Measurements from ENCODE around the gene FCHSD2. TPM values are rescaled to one million over a fixed set of nuclear protein-coding genes. Genes with fewer than 3 reads are reported as not detected.

Gene FCHSD2
- total and polyA plus RNA-seq, 2 of the 13 experiments (the other 11 are each of a cell fraction or from before 2014, with no cell fraction given): 20.5 to 24.8 TPM

DNA sequence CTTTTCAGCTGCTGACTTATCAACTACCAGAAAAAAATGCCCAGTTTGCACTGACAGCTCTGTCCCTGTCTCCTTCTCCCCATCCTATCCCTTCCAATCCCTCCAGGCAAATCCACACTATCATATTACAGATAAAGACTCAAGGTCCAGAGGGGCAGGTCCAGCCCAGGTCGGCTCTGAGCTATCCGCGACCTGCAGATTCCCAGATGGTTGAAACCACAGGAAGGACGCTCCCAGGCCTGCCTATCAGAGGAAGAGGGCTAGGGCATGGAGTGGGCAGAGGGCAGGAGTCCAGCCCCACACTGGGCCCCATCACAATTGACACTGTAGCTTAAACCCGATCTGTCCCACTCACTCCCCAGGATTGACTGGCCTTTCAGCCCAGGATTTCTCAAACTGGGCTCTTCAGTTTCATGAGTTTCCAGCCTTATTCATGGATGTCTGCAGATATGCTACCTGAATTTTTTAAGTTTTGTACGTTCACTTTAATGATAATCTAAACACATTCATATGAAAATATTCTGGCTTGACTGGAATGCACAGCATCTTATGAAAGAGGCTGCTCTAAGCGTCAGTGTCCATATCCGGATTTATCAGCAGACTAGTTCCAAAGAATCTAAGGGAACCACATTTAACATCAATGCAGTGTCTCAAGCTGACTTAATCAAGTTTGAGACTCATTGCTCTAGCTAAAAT, 16.4 kb upstream of the FCHSD2 start (continued):
- TF ChIP-seq ZNF660 (CRISPR knock-in tag; IDR thresholded peaks at IDR 0.05; ENCODE audit: borderline replicate concordance, low read depth): no peak
- peak; percentile 58; the same call in 1 of the 2 replicates for TF ChIP-seq ZNF350 (CRISPR knock-in tag; IDR thresholded peaks at IDR 0.05; ENCODE audit: borderline replicate concordance, low read depth)
- TF ChIP-seq ZNF607 (CRISPR knock-in tag; IDR thresholded peaks at IDR 0.05; ENCODE audit: borderline replicate concordance): no peak
- TF ChIP-seq, protein P1, sequence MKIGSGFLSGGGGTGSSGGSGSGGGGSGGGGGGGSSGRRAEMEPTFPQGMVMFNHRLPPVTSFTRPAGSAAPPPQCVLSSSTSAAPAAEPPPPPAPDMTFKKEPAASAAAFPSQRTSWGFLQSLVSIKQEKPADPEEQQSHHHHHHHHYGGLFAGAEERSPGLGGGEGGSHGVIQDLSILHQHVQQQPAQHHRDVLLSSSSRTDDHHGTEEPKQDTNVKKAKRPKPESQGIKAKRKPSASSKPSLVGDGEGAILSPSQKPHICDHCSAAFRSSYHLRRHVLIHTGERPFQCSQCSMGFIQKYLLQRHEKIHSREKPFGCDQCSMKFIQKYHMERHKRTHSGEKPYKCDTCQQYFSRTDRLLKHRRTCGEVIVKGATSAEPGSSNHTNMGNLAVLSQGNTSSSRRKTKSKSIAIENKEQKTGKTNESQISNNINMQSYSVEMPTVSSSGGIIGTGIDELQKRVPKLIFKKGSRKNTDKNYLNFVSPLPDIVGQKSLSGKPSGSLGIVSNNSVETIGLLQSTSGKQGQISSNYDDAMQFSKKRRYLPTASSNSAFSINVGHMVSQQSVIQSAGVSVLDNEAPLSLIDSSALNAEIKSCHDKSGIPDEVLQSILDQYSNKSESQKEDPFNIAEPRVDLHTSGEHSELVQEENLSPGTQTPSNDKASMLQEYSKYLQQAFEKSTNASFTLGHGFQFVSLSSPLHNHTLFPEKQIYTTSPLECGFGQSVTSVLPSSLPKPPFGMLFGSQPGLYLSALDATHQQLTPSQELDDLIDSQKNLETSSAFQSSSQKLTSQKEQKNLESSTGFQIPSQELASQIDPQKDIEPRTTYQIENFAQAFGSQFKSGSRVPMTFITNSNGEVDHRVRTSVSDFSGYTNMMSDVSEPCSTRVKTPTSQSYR (CRISPR knock-in tag; IDR thresholded peaks at IDR 0.05; ENCODE audit: borderline replicate concordance): peak; percentile 21; the same call in 1 of the 2 replicates
- TF ChIP-seq HNF4A (CRISPR knock-in tag; IDR thresholded peaks at IDR 0.05): peak; percentile 99
- TF ChIP-seq ZMYM2 (CRISPR knock-in tag; IDR thresholded peaks at IDR 0.05): 0 out of 2 replicates have a peak, but pooled peaks have one; percentile 25
- TF ChIP-seq, protein P2, sequence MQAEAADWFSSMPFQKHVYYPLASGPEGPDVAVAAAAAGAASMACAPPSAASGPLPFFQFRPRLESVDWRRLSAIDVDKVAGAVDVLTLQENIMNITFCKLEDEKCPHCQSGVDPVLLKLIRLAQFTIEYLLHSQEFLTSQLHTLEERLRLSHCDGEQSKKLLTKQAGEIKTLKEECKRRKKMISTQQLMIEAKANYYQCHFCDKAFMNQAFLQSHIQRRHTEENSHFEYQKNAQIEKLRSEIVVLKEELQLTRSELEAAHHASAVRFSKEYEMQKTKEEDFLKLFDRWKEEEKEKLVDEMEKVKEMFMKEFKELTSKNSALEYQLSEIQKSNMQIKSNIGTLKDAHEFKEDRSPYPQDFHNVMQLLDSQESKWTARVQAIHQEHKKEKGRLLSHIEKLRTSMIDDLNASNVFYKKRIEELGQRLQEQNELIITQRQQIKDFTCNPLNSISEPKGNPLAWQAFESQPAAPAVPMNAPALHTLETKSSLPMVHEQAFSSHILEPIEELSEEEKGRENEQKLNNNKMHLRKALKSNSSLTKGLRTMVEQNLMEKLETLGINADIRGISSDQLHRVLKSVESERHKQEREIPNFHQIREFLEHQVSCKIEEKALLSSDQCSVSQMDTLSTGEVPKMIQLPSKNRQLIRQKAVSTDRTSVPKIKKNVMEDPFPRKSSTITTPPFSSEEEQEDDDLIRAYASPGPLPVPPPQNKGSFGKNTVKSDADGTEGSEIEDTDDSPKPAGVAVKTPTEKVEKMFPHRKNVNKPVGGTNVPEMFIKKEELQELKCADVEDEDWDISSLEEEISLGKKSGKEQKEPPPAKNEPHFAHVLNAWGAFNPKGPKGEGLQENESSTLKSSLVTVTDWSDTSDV (CRISPR knock-in tag; IDR thresholded peaks at IDR 0.05): no peak
- no peak for TF ChIP-seq NFIB (CRISPR knock-in tag; IDR thresholded peaks at IDR 0.05; ENCODE audit: borderline replicate concordance)
- TF ChIP-seq, protein P3, sequence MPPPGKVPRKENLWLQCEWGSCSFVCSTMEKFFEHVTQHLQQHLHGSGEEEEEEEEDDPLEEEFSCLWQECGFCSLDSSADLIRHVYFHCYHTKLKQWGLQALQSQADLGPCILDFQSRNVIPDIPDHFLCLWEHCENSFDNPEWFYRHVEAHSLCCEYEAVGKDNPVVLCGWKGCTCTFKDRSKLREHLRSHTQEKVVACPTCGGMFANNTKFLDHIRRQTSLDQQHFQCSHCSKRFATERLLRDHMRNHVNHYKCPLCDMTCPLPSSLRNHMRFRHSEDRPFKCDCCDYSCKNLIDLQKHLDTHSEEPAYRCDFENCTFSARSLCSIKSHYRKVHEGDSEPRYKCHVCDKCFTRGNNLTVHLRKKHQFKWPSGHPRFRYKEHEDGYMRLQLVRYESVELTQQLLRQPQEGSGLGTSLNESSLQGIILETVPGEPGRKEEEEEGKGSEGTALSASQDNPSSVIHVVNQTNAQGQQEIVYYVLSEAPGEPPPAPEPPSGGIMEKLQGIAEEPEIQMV (CRISPR knock-in tag; IDR thresholded peaks at IDR 0.05; ENCODE audit: low read depth): no peak
- peak; percentile 76; the same call in 1 of the 2 replicates for TF ChIP-seq SMYD3 (CRISPR knock-in tag; IDR thresholded peaks at IDR 0.05)
- no peak for TF ChIP-seq PCBP1 (IDR thresholded peaks at IDR 0.05; ENCODE audit: borderline replicate concordance, low read depth, low read length)
- TF ChIP-seq TCF7L2 (IDR thresholded peaks at IDR 0.05; ENCODE audit: low read depth, low read length): no peak
- no peak for TF ChIP-seq ZNF773 (CRISPR knock-in tag; IDR thresholded peaks at IDR 0.05; ENCODE audit: borderline replicate concordance)
- TF ChIP-seq ZNF446 (CRISPR knock-in tag; IDR thresholded peaks at IDR 0.05): no peak
- TF ChIP-seq KDM3A (CRISPR knock-in tag; IDR thresholded peaks at IDR 0.05; ENCODE audit: low read depth): peak; percentile 85; the same call in 1 of the 2 replicates
- TF ChIP-seq HOXD1 (CRISPR knock-in tag; IDR thresholded peaks at IDR 0.05): peak; percentile 40; the same call in 1 of the 2 replicates
- no peak for TF ChIP-seq ZFP36L2 (CRISPR knock-in tag; IDR thresholded peaks at IDR 0.05)
- no peak for TF ChIP-seq NR3C1 (CRISPR knock-in tag; IDR thresholded peaks at IDR 0.05)
- peak; percentile 59; the same call in 1 of the 2 replicates for TF ChIP-seq CBFB (CRISPR knock-in tag; IDR thresholded peaks at IDR 0.05)
- TF ChIP-seq SOX13 (IDR thresholded peaks at IDR 0.05): peak; percentile 74
- peak in 1 of 2 experiments; percentile 72; a peak in 2 of 4 replicates for TF ChIP-seq SOX13 (CRISPR knock-in tag; conservative IDR thresholded peaks at IDR 0.05 in 1 of 2, IDR thresholded peaks at IDR 0.05 in 1 of 2)
- peak; percentile 73 for TF ChIP-seq GFI1 (CRISPR knock-in tag; IDR thresholded peaks at IDR 0.05; ENCODE audit: borderline replicate concordance)
- no peak for TF ChIP-seq ZNF383 (CRISPR knock-in tag; IDR thresholded peaks at IDR 0.05; ENCODE audit: borderline replicate concordance)
